RWPE2 (cell line): ENCODE results near the gene GRAP.

ENCODE experiments used
- ATAC-seq: fragments of 200-7000 bp; cut with Tn5 transposase; 3 replicates; pipeline ENCODE4 v1.9.1; 2021; ENCODE audit warnings: low read depth
- DNase-seq: peaks from one replicate; pipeline ENCODE4 v3.0.0-alpha.2; 2020; ENCODE audit warnings: low spot score
- H3K27ac ChIP-seq: fragments of 450-650 bp; 2 replicates; pipeline ENCODE4 v1.5.1; 2017; ENCODE audit warnings: mild to moderate bottlenecking; ENCODE audit not compliant: poor library complexity, severe bottlenecking
- H3K27me3 ChIP-seq: fragments of 250-450 bp; sonication (Bioruptor Pico); 2 replicates; pipeline ENCODE4 v1.5.1; 2021; ENCODE audit warnings: mild to moderate bottlenecking, moderate library complexity; ENCODE audit not compliant: insufficient read depth, poor library complexity, severe bottlenecking
- H3K36me3 ChIP-seq: fragments of 250-450 bp; sonication (Bioruptor Pico); 2 replicates; pipeline ENCODE4 v1.5.1; 2020; ENCODE audit warnings: low read depth, mild to moderate bottlenecking, moderate library complexity
- H3K4me1 ChIP-seq: fragments of 250-450 bp; sonication (Bioruptor Pico); 2 replicates; pipeline ENCODE4 v1.5.1; 2021; ENCODE audit warnings: mild to moderate bottlenecking, moderate library complexity; ENCODE audit not compliant: insufficient read depth, poor library complexity, severe bottlenecking
- H3K4me3 ChIP-seq: fragments of 250-450 bp; sonication (Bioruptor Pico); 2 replicates; pipeline ENCODE4 v1.5.1; 2021; ENCODE audit warnings: mild to moderate bottlenecking, moderate library complexity; ENCODE audit not compliant: severe bottlenecking
- H3K9me3 ChIP-seq: fragments of 250-450 bp; sonication (Bioruptor Pico); 2 replicates; pipeline ENCODE4 v1.5.1; 2021; ENCODE audit warnings: mild to moderate bottlenecking, moderate library complexity; ENCODE audit not compliant: severe bottlenecking
- TF ChIP-seq, protein P1 (sequence below): fragments of 450-650 bp; IDR thresholded peaks from one replicate; pipeline ENCODE4 v1.5.1; 2017; ENCODE audit warnings: mild to moderate bottlenecking, moderate library complexity; ENCODE audit not compliant: poor library complexity, severe bottlenecking

Gene GRAP

DNA sequence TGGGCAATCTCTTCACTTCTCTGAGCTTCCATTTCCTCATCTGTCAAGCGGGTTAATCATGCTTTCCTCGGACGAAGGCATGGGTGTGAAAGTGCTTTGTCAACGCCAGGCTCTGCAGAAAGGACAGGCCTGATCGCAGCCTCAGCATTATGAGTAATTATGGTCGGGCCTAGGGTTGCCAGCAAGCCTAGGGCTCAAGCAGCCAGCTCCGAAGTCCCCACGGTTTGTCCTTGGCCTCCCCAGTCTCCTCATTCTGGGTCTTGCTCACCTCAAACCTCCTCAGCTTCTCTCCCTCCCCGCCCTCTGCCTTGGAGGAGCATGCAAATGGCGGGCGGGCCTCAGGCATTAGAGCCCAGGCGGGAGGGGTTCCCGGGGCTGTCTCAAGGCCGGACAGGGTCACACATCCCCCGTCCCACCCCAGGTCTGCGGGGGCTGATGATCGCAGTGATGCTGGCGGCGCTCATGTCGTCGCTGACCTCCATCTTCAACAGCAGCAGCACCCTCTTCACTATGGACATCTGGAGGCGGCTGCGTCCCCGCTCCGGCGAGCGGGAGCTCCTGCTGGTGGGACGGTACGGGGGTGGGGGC is 32.0 kb downstream of the GRAP start:
- Histone ChIP-seq H3K36me3 (no peaks in the 10 kb centered on the region), H3K27me3 (no peaks in the 10 kb centered on the region), H3K27ac (no peak overlapping the region), H3K4me1 (peaks cover 12% of the 10 kb centered on the region), H3K9me3 (no peaks in the 10 kb centered on the region), H3K4me3 (no peak overlapping the region)
- TF ChIP-seq, protein P1, sequence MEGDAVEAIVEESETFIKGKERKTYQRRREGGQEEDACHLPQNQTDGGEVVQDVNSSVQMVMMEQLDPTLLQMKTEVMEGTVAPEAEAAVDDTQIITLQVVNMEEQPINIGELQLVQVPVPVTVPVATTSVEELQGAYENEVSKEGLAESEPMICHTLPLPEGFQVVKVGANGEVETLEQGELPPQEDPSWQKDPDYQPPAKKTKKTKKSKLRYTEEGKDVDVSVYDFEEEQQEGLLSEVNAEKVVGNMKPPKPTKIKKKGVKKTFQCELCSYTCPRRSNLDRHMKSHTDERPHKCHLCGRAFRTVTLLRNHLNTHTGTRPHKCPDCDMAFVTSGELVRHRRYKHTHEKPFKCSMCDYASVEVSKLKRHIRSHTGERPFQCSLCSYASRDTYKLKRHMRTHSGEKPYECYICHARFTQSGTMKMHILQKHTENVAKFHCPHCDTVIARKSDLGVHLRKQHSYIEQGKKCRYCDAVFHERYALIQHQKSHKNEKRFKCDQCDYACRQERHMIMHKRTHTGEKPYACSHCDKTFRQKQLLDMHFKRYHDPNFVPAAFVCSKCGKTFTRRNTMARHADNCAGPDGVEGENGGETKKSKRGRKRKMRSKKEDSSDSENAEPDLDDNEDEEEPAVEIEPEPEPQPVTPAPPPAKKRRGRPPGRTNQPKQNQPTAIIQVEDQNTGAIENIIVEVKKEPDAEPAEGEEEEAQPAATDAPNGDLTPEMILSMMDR: no peak
- ATAC-seq: no peak
- no peak for DNase-seq

GRCh38 chr17:19013806-19014627 is 32.7 kb downstream of the GRAP start:
- no peak overlapping the region for H3K4me3 ChIP-seq
- H3K4me1 ChIP-seq: peaks cover 12% of the 10 kb centered on the region
- no peaks in the 10 kb centered on the region for H3K36me3 ChIP-seq
- H3K27ac ChIP-seq: no peak overlapping the region
- no peak for ATAC-seq
- TF ChIP-seq, protein P1: no peak
- no peaks in the 10 kb centered on the region for H3K9me3 ChIP-seq
- H3K27me3 ChIP-seq: no peaks in the 10 kb centered on the region
- no peak for DNase-seq

GRCh38 chr17:19013226-19013625 is 33.5 kb downstream of the GRAP start:
- TF ChIP-seq, protein P1: no peak
- Histone ChIP-seq H3K36me3 (no peaks in the 10 kb centered on the region), H3K27ac (no peak overlapping the region), H3K4me1 (peaks cover 12% of the 10 kb centered on the region), H3K27me3 (no peaks in the 10 kb centered on the region), H3K4me3 (no peak overlapping the region), H3K9me3 (no peaks in the 10 kb centered on the region)
- DNase-seq: no peak
- no peak for ATAC-seq

- Histone ChIP-seq H3K4me3 (no peak overlapping the region), H3K4me1 (peaks cover 12% of the 10 kb centered on the region), H3K36me3 (no peaks in the 10 kb centered on the region), H3K27ac (no peak overlapping the region), H3K9me3 (no peaks in the 10 kb centered on the region), H3K27me3 (no peaks in the 10 kb centered on the region)
- DNase-seq (no peak), ATAC-seq (no peak)
- TF ChIP-seq, protein P1: no peak
Observed at GRCh38 chr17:19012171-19013080, 34.3 kb downstream of the GRAP start.
